Activated T-cell treated with anti-CD3 and anti-CD28 coated beads for 1 hour (primary cell): Measurements from ENCODE around the gene TEX53.
A peak's percentile ranks its signal among the peaks of the same experiment; 100 is the strongest.

Experiments
- DNase-seq: peaks from one replicate; pipeline ENCODE4 v3.0.0-alpha.2; 2020; ENCODE audit warnings: low read depth

Gene TEX53

DNA sequence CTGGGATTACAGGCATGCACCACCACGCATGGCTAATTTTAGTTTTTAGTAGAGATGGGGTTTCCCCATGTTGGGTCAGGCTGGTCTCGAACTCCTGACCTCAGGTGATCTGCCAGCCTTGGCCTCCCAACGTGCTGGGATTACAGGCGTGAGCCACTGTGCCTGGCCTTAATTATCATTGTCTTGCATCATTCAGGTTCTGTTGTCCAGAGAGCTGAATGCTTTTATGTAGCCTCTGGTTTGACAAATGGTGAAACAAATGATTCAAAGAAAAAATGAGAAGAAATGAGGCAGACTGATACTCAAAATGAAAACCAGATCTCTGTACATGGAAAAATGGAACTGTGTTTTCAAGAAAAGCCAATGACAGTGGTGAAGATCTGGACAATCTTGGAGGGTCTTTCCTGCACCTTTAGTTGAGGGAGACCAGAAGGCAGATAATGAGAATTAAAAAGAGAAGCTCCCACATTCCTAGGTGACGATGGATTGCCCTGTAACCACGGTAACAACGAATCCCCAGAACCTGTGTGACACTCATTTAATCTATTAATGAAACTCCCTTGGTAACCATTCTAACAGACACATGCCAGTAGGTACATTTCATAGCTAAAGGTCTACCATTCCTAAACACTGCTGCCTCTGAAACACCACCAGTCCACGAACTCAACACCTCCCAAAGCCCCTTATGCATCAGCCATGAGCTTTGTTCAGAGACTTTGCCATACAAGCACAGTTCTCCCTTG, 22.8 kb upstream of the TEX53 start:
- no peak for DNase-seq

DNA sequence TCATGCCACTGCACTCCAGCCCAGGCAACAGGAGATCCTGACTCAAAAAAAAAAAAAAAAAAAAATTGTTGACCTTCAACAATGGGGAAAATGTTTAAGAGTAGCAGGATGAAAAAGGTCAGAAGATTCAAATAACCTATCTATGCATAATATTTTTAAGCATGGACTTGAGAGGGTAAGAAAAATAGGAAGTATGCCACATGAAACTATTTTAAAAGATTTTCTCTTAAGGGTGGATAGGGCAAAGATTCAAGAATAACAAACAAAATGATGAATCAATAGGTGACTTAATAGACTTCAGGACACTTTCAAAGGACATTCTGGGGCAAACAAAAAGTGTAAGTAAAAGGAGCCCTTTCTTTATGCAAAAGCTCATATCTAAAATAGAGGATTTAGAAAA, 21.2 kb upstream of the TEX53 start:
- DNase-seq: no peak

DNA sequence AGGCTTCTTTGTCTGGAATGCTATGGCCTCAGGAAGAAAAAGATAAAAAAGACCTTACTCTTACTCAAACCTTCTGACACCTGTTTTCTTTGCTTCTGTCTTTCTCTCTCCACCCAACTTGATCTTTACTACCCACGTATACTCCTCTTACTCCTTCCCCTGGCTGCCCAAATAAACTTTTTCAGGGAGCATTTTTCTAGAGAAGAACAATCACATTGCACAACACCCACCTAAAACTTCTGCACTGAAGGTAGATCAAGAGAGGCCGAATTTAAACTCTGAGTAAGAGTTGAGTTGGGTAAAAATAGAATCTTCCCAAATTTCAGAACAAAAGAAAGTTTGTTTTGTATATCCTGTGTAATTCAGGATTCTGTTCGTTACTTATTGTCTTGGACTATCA, 20.5 kb upstream of the TEX53 start:
- DNase-seq: no peak

DNA sequence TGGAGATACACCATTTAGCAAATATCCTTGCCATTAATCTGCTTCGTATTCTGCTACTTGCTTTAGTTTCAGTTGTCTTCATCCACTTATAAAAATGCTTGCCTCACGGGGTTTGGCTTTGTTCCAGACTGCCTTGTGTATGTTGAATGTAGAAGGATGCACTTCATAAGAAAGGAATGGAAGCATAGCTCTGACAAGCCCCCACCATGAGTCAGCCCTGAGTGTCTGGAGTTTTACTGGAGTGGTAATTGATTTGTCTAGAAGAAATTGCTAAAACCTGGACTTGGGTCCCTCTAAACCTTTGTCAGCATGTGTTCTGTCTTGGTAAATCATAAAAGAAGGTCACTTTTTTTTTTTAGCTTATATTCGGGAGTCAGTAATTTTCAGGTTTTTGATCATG, 19.8 kb upstream of the TEX53 start:
- DNase-seq: no peak

DNA sequence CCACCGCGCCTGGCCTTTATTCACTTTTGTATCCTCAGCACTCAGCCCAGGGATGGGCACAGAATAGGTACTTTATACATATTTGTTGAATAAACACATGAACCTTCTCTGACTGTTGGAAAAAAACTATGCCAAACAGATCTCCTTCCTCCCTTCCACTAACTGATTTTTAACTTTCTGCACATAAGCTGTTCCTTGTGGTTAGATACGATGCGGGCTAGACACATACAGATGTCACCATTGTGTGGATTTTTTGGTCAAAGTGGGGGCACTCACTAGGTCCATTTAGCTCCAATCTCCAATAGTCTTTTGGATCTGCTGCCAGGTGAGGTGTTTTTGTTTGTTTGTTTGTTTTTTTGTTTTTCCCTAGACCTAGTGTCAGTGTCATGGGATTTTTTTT, 19.3 kb upstream of the TEX53 start:
- DNase-seq: no peak

DNA sequence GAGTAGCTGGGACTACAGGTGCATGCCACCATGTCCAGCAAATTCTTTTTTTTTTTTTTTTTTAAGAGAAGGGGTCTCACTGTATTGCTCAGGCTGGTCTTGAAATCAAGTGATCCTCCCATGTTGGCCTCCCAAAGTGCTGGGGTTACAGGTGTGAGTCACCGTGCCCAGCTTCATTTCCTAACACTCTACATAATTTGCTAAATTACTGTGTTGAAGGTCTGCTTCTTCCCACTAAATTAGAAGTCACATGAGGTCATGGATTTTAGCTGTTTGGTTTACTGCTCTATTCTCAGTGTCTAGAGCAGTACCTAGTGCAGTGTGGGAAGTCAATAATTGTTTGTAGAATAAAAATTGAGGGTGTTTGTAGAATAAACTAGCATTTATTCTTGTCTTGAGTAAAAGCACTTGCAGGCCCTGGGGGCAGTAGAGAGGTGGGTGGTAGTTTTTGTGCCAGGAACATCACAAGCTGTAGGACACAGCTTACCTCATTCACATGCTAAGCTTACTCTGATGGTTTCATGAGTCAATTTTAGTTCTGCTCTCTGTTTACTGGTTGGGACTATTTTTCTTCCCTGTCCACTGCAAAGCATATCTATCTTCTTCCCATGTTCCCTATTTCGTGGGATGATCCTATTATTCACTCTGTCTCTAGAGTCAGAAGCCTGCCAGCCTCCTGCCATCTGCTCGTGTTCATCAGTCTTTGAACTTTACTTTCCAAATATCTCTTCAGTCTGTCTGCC, 17.4 kb upstream of the TEX53 start:
- DNase-seq: no peak

DNA sequence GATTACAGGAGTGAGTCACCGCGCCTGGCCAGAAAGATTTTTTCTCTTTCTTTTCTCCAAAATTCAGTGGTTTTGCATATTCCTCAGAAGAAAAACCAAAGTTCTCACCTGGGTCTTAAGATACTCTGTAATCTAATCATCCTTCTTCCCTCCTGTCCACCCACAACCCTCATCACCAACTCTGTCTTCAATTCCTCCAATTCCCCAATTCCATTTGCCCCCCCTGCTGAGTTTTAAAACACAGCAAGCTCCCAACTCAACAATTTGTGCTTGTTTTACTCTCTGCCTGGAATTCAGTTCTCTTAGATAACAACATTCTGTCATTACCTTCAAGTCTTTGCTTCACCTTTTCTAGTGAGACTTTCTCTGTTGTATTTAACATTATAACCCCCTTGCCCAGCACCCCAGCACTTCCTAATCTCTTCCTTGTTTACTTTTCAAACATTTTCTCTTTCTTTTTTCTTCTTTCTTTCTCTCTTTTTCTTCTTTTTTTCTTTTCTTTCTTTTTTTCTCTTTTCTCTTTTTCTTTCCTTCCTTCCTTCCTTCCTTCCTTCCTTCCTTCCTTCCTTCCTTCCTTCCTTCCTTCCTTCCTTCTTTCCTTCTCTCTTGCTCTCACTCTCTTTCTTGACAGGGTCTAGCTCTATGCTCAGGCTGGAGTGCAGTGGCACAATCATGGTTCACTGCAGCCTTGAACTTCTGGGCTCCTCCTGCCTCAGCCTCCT, 16.6 kb upstream of the TEX53 start:
- DNase-seq: no peak

DNA sequence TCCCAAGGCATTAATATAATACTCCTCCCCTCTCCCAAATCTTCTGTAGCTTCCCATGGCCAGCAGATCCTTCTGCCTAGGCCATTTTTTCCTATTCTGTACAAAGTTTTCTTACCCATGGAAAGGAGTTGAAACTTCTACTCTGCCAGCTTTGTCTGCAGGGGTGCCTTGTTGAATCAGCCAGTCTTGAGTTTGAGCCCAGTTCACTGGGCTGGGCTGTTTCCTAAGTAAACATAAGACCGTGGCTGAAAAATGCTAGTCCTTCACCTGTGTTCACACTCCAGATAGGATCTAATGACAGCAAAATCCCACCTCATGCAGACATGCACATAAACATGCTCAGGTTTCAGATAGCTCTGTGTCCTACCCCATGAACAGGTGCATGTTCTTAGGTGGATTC, 14.0 kb upstream of the TEX53 start:
- DNase-seq: no peak

DNA sequence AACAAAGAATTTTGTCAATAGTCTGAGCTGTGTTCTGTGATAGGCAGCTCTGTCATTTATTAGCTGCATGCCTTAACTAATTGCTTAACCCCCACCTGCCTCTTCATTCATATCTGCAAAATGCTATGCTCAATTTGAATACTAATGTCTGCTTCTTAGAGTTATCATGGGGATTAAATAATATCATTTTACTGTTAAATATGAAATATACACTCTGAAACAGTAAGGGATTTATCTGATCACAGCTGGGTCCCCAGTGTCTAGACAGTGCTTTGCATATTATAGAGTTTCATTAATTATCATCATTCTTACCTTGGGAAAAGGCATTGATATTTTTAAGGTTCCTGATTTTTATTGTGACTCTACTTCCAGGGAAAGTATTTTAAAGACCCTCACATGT, 12.4 kb upstream of the TEX53 start:
- DNase-seq: no peak

DNA sequence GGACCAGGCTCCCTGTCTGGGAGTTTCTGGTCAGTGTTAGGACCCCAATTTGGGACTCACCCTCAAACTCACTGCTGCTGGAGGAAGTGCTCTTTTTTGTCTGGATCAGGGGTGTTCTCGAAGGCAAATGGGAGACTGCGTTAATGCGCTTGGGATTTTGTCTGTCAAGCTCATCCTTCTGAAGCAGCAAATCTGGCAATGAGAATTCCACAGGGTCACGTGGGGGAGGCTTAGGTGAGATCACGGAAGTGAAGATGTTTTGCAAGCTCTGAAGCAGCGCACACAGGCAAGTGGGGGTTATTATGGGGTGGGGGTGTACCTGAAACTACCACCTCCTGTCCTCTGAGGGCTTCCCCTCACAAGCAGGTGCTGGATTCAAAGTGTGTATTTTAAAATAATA, 10.5 kb upstream of the TEX53 start:
- no peak for DNase-seq

DNA sequence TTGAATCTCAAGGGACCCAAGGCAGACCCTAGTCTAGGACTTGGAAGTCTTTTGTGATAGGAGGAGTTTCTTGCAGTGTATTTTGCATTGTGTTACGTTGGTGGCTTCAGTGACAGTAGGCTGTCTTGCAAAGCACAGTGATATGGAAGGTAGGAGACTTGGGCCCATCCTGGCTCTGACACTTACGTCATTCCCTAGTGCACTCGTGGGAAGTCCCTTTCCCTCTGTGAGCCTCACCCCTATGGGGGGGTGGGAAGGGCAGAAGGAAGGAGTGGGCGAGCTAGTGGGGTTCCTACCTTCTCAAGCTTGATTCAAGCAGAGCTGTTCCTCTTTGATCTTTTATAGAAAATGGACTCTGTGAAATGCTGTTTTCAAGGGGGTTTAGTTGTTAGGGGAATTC, 9.2 kb upstream of the TEX53 start:
- DNase-seq: no peak

DNA sequence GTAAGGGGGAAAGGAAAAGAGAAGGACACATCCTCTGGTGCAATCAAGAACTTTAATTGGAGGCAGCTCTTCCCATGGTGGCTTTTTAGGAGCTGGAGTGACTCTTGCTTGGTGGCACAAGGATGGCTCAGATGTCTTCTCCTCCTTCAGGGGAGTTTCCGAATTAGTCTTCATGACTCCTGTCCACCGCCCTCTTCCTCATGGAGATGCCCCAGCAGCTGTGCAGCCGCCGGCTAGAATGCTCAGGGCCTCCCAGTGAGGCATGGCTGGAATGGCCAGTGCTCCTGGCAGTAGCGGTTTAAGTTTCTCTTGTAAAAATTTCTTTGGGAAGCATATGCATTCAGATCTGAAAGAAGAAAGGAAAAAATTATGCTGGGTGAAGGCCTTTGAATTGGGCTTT, 8.8 kb upstream of the TEX53 start:
- no peak for DNase-seq

DNA sequence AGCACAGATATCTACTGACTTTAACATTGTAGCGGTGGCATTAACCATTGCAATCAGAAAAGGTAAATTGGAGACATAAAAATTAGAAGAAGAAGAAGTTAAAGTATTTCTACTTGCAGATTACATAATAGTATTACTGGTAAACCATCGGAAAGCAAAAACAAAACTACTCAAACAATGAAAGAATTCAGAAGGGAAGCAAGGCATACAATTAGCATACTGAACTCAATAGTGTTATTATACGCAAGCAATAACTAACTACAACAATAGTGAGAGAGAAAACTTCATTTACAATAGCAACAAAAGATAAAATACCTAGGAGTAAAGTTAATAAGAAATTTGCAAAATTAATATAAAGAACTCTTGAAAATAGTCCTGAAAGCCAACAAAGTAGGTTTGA, 6.6 kb upstream of the TEX53 start:
- DNase-seq: no peak

DNA sequence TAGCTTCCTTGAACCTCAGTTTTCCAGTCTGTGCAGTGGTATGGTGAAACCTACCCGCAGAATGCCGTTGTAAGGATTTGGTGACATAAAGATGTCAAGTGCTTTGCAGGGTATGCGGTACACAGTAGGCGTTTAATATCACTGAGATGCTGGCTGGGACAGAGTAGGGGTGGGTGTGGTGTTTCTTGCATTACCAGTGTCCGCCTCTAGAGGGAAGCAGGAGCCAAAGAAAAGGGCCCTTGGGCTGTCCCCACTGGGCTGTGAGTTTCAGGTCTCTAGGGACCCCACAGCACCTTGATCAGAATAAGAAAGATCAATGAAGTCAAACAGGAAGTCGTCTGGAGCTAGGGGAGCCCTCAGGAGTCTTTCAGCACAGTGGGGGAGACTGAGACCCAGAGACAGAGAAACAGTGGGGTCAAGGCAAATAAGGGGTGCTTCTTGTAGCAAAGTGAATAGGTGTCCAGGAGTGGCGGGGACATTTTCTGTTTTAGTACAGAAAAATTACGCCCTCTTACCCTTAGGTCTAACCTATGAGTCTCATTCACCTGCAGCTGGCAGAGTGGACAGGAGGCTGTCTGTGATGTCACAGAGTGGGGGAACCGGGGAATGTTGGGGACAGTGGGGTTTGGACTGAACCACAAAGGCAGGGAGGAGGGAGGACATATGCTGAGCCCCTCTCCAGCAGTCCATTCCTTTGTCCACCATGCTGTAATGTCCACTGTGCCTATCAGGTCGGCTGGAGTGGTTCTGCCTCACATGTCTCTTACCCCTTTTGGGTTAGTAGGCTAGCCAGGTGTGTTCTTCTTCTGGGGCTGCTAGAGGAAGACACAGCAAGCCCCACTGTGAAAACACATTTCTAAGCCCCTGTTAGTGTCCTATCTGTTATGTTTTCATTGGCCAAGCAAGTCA, 4.7 kb upstream of the TEX53 start:
- DNase-seq: peak; percentile 56

DNA sequence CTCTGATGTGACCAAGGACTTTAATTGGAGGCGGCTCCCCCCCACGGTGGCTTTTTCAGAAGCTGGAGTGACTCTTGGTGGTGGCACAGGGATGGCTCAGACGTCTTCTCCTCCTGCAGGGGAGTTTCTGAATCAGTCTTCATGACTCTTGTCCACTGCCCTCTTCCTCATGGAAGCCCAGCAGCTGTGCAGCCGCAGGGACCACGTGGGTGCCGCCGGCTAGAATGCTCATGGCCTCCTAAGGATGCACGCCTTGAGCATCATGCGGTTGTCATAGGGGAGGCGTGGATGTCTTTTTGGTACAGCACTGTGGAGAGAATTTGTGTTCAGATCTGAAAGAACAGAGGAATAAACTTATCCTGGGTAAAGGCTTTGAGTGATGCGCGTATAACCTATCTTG, 1.3 kb downstream of the TEX53 start:
- DNase-seq: no peak

DNA sequence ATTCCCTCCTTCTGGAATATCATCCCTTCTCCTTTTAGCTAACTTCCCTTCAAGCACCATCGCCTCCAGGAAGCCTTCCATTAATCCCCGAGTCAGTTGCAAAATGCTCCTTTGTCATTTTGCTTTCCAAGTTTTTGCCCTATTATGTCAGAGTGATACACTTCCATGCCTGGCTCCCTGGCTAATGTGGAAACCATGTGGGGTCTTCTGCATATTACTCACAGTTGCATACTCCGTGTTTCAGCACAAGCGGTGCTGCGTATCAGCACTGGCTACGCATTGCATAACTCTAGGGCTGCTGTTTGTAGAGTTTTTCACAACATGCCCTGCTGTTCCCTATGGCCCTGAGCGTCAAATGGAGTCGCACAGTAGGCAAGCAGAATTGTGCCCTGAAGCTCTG, 1.9 kb downstream of the TEX53 start:
- DNase-seq: no peak

DNA sequence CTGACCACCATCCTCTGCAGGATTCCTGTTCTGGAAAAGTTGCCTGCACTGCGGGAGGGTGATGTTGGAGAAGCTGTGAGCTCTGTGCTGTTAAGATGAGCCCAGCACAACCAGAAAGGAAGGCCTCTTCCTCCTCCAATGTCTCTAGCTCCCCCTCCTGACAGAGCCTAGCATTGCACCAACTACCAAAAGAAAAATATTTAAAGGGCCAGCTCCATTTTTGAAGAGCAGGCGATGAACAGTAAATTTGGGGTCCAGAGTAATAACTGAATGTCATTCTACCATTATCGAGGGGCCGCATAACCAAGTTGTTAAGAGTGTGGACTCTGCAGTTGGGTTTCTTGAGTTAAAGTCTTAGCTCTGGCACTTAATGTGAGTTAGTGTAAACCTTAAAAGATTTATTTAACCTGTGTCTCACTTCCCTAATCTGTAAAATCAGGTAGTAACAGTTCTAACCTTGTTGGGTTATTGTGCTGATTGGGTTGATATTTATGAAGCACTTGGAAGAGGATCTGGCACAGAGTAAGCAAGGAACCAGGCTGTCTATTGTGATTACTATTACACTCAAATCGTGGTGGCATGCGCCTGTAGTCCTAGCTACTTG, 3.9 kb downstream of the TEX53 start:
- DNase-seq: peak; percentile 78

DNA sequence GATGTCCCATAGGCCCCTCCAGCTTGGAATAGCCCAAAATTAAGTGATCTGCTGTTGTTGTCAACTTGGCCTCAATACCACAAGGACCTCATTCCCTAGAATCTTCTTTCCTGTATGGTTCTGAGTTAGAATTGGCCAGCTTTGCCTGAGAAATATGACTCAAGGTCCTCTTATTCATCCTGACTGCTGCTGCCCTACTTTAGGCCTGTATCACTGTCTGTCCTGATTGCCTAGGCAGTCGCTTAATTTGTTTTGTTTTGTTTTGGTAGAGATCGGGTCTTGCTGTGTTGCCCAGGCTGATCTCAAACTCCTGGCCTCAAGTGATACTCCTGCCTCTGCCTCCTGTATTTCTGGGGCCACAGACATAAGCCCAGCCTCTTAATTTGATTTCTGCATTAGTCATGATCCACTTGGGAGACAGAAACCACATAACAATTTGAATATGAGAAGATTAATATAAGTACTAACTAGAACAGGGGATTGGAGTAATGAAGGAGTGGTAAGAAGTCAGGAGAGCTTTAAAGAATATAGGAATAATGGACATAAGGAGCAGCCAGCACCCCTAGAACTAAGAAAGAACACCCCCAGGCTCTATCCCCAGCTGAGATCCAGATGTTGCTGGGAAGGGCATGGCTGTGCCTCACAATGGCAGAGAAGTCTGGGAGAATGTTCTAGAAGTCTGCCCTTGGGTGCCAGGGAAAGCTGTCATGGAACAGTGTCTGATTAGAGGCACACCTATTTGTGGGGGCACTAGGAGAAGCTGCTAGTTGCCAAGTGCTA, 4.6 kb downstream of the TEX53 start:
- DNase-seq: no peak

DNA sequence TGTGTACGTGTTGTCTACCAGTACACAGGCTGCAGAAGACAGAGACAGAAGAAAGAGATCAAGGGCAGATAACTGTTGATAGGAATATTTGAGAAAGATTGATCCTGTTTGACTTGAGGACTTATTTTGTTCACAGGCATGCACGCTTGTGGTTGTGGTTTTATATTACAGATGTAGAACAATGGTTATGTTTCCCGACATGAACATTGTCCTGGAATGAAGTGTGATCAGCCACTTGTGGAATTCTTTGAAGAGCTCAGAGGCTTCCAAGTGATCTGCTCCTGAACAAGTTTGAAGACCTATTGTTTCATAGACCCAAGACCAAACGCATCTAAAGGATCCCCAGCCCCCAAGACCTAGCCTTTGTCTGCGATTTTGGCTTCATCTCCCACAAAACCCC, 13.7 kb downstream of the TEX53 start:
- no peak for DNase-seq

DNA sequence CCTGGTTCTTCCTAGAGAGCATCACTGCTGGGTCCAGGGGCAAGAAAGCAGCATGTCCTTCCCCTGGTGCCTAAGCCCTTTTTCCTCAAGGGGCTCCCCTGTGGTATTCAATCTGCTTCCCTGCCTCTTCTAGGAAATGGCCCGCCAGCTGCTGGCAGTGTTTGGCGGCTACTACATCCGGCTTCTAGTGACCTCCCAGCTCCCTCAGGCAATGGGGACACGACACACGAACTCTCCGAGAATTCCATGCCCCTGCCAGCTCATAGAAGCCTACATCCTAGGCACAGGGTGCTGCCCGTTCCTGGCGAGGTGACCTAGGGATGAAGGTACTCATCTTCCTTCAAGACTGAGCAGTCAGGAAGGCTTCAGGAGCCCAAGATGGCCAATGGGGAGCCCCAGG, 14.6 kb downstream of the TEX53 start:
- DNase-seq: no peak

DNA sequence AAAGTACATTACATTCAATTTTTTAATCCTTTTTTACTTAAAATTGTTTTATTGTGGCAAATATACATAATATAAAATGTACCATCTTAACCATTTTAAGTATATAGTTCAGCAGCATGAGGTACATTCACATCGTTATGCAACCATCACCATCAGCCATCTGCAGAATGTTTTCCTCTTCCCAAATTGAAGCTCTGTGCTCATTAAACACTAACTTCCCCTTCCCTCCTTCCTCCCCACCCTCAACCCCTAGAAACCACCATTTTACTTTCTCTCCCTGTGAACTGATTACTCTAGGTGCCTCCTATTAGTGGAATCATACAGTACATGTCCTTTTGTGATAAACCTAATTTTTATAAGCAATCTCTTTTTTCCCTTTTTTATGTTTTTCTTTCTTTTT, 15.6 kb downstream of the TEX53 start:
- DNase-seq: no peak
